ENCODE data around the gene CENPK.
"Not testable (repeated sequence)": the region's sequence is repeated elsewhere in the genome, so short reads cannot be mapped to it uniquely, and the experiment has no call there.

The CENPK gene

GRCh38 chr5:65562731-65563701 is at the start of gene CENPK, which contains the start of gene PPWD1:
Gene CENPK, minus strand, starts transcription at chr5:65563168. Its CDS starts 8,261 bp downstream, at chr5:65554907.
Gene PPWD1, plus strand, starts transcription at chr5:65563296. Its CDS starts 15 bp downstream, at chr5:65563311.
- peak; percentile 94 to 97 for DNase-seq

GRCh38 chr5:65612298-65612907 is 49.4 kb upstream of the CENPK start:
- no peak for DNase-seq

- DNase-seq, result peak; percentile 31 to 45
These were observed 48.6 kb upstream of the CENPK start for GRCh38 chr5:65611524-65611923.

GRCh38 chr5:65601761-65602160 is 38.8 kb upstream of the CENPK start:
- not testable (repeated sequence) for DNase-seq

- DNase-seq, result no peak
These were observed 25.7 kb upstream of the CENPK start for GRCh38 chr5:65588694-65589093.

- no peak for DNase-seq
These were observed 14.2 kb upstream of the CENPK start for GRCh38 chr5:65577141-65577540.

- no peak for DNase-seq
These were observed 7.7 kb upstream of the CENPK start for GRCh38 chr5:65570598-65571226.

- no peak for DNase-seq
These were observed 3.5 kb upstream of the CENPK start for GRCh38 chr5:65566505-65566904.

- no peak for DNase-seq
These were observed 809 bp upstream of the CENPK start for GRCh38 chr5:65563777-65564176.

GRCh38 chr5:65556718-65557117 is 6.2 kb downstream of the CENPK start:
- no peak for DNase-seq

- DNase-seq, result no peak
These were observed 6.8 kb downstream of the CENPK start for GRCh38 chr5:65556181-65556580.

- no peak for DNase-seq
These were observed 7.7 kb downstream of the CENPK start for GRCh38 chr5:65555287-65555686.

- no peak for DNase-seq
These were observed 9.0 kb downstream of the CENPK start for GRCh38 chr5:65553941-65554340.

- DNase-seq, result no peak
These were observed 14.7 kb downstream of the CENPK start for GRCh38 chr5:65548281-65548680.

- no peak for DNase-seq
These were observed 16.8 kb downstream of the CENPK start for GRCh38 chr5:65546141-65546540.

GRCh38 chr5:65544473-65544872 is 18.5 kb downstream of the CENPK start:
- no peak for DNase-seq

GRCh38 chr5:65539827-65540226 is 23.1 kb downstream of the CENPK start:
- no peak for DNase-seq

GRCh38 chr5:65535529-65535987 is 27.4 kb downstream of the CENPK start:
- DNase-seq, result no peak

GRCh38 chr5:65530904-65531303 is 32.1 kb downstream of the CENPK start:
- no peak for DNase-seq

GRCh38 chr5:65525726-65526125 is 37.2 kb downstream of the CENPK start:
- DNase-seq, result no peak

GRCh38 chr5:65512170-65512937 is 50.6 kb downstream of the CENPK start:
- no peak for DNase-seq

GRCh38 chr5:65508978-65509377 is 54.0 kb downstream of the CENPK start:
- no peak for DNase-seq

- no peak for DNase-seq
These were observed 56.0 kb downstream of the CENPK start for GRCh38 chr5:65506961-65507360.
